GM23338 (cell line): ENCODE measurements around the gene AP3D1. TPM values are rescaled to one million over a fixed set of nuclear protein-coding genes. Genes with fewer than 3 reads are reported as not detected.

Experiments
- ATAC-seq: fragments of 200-7000 bp; cut with Tn5 transposase; 3 replicates; pipeline ENCODE4 v1.9.1; 2020
- DNase-seq: peaks from one replicate; pipeline ENCODE4 v3.0.0-alpha.2; 2015; ENCODE audit warnings: low spot score
- H2AFZ ChIP-seq: fragments of 200-600 bp; sonication (generic); 2 replicates; pipeline ENCODE4 v1.8.0; 2016; ENCODE audit warnings: antibody characterized with exemption, mild to moderate bottlenecking, moderate library complexity
- H3F3A ChIP-seq: fragments of 200-600 bp; sonication (generic); replicated peaks from 2 replicates; pipeline ENCODE4 v1.8.0; 2017; ENCODE audit warnings: antibody characterized with exemption, mixed run types, low read depth
- H3K27ac ChIP-seq: fragments of 200-600 bp; sonication (generic); 2 replicates; pipeline ENCODE4 v1.6.1; 2016; ENCODE audit warnings: low read depth
- H3K27me3 ChIP-seq: fragments of 200-600 bp; sonication (generic); 2 replicates; pipeline ENCODE4 v1.8.0; 2016; ENCODE audit warnings: mild to moderate bottlenecking, mixed run types, moderate library complexity; ENCODE audit not compliant: insufficient read depth
- H3K36me3 ChIP-seq: fragments of 200-600 bp; sonication (generic); 2 replicates; pipeline ENCODE4 v1.8.0; 2016; ENCODE audit warnings: mild to moderate bottlenecking; ENCODE audit not compliant: insufficient read depth
- H3K4me1 ChIP-seq: fragments of 200-600 bp; sonication (generic); 2 replicates; pipeline ENCODE4 v1.8.0; 2016; ENCODE audit warnings: mild to moderate bottlenecking, moderate library complexity; ENCODE audit not compliant: insufficient read depth
- H3K4me2 ChIP-seq: fragments of 200-600 bp; sonication (generic); 2 replicates; pipeline ENCODE4 v1.7.1; 2017; ENCODE audit warnings: mixed run types
- H3K4me3 ChIP-seq: fragments of 200-600 bp; sonication (generic); 2 replicates; pipeline ENCODE4 v1.6.1; 2016; ENCODE audit warnings: mixed run types
- H3K79me2 ChIP-seq: fragments of 200-600 bp; sonication (generic); replicated peaks from 2 replicates; pipeline ENCODE4 v1.8.0; 2017; ENCODE audit warnings: mild to moderate bottlenecking; ENCODE audit not compliant: insufficient read depth
- H3K9me2 ChIP-seq: fragments of 200-600 bp; sonication (generic); 2 replicates; pipeline ENCODE4 v1.8.0; 2017; ENCODE audit not compliant: insufficient read depth
- H4K20me1 ChIP-seq: fragments of 200-600 bp; sonication (generic); replicated peaks from 2 replicates; pipeline ENCODE4 v1.8.0; 2017; ENCODE audit warnings: mild to moderate bottlenecking; ENCODE audit not compliant: insufficient read depth
- H3K27ac Mint-ChIP-seq: 2 replicates; pipeline ENCODE4 v1.8.0; 2020; ENCODE audit warnings: inconsistent platforms, mild to moderate bottlenecking, moderate library complexity, mixed read lengths
- H3K27me3 Mint-ChIP-seq: 3 replicates; pipeline ENCODE4 v1.8.0; 2022; ENCODE audit warnings: low read depth, mild to moderate bottlenecking, moderate library complexity, mixed read lengths, inconsistent platforms; ENCODE audit not compliant: insufficient read depth, poor library complexity
- H3K36me3 Mint-ChIP-seq: 3 replicates; pipeline ENCODE4 v1.8.0; 2021; ENCODE audit warnings: low read depth, mild to moderate bottlenecking, inconsistent platforms, moderate library complexity, mixed read lengths
- H3K4me1 Mint-ChIP-seq: 3 replicates; pipeline ENCODE4 v1.8.0; 2020; ENCODE audit warnings: mild to moderate bottlenecking, inconsistent platforms, mixed read lengths
- H3K4me3 Mint-ChIP-seq: 3 replicates; pipeline ENCODE4 v1.8.0; 2021; ENCODE audit warnings: moderate library complexity, mild to moderate bottlenecking, inconsistent platforms, mixed read lengths
- H3K9me3 Mint-ChIP-seq: 3 replicates; pipeline ENCODE4 v1.8.0; 2020; ENCODE audit warnings: moderate library complexity, mild to moderate bottlenecking, inconsistent platforms, mixed read lengths
- CREB1 ChIP-seq: fragments of 250-450 bp; sonication (Bioruptor Pico); IDR thresholded peaks from 2 replicates; pipeline ENCODE4 v1.5.0; 2020; ENCODE audit warnings: low read depth, mild to moderate bottlenecking, moderate library complexity
- CTCF ChIP-seq, 2 experiments: fragments of 200-600 bp in 1 of 2; sonication (generic) in 1 of 2; conservative IDR thresholded peaks; 2 replicates each; pipeline versions ENCODE4 v1.5.1 to v1.6.1; 2016 to 2017; ENCODE audit warnings: antibody characterized with exemption in 2 of 2, low read depth in 2 of 2, mild to moderate bottlenecking in 2 of 2, moderate library complexity in 1 of 2
- EZH2 ChIP-seq: fragments of 200-600 bp; sonication (generic); IDR thresholded peaks from one replicate; pipeline ENCODE4 v1.8.0; 2017; ENCODE audit warnings: antibody characterized with exemption, mild to moderate bottlenecking, low read depth; ENCODE audit not compliant: unreplicated experiment
- EZH2phosphoT487 ChIP-seq: fragments of 200-600 bp; sonication (generic); IDR thresholded peaks from one replicate; pipeline ENCODE4 v1.8.1; 2018; ENCODE audit warnings: antibody characterized with exemption; ENCODE audit not compliant: unreplicated experiment
- JUNB ChIP-seq: IDR thresholded peaks from one replicate; pipeline ENCODE4 v1.6.1; 2016; ENCODE audit warnings: antibody characterized with exemption; ENCODE audit not compliant: unreplicated experiment
- NANOG ChIP-seq: IDR thresholded peaks from 2 replicates; pipeline ENCODE4 v1.6.1; 2016; ENCODE audit warnings: antibody characterized with exemption, borderline replicate concordance
- REST ChIP-seq: IDR thresholded peaks from one replicate; pipeline ENCODE4 v1.6.1; 2018; ENCODE audit warnings: antibody characterized with exemption; ENCODE audit not compliant: unreplicated experiment
- STAT1 ChIP-seq: IDR thresholded peaks from one replicate; pipeline ENCODE4 v1.6.1; 2016; ENCODE audit warnings: antibody characterized with exemption; ENCODE audit not compliant: unreplicated experiment
- ZNF114 ChIP-seq: fragments of 250-450 bp; sonication (Bioruptor Pico); IDR thresholded peaks from 2 replicates; pipeline ENCODE4 v1.5.0; 2020; ENCODE audit warnings: mild to moderate bottlenecking, moderate library complexity
- ZNF331 ChIP-seq: fragments of 250-450 bp; sonication (Bioruptor Pico); IDR thresholded peaks from 2 replicates; pipeline ENCODE4 v1.5.0; 2020; ENCODE audit warnings: low read depth, mild to moderate bottlenecking, moderate library complexity
- ZNF462 ChIP-seq: fragments of 250-450 bp; sonication (Bioruptor Pico); IDR thresholded peaks from 2 replicates; pipeline ENCODE4 v1.5.0; 2020; ENCODE audit warnings: mild to moderate bottlenecking, moderate library complexity
- polyA plus RNA-seq: library from polyadenylated mRNA; unstranded; fragments of >200 nt; fragmentation: Nextera tagmentation; extraction: Ambion mirVana; gene quantifications from 2 replicates; pipeline ENCODE4 v1.2.1, GENCODE V29; 2016
- total RNA-seq: library from RNA; depleted of rRNA; stranded (reverse); fragments of >200 nt; shearing (Covaris generic); gene quantifications from 2 replicates; pipeline ENCODE4 v1.2.3, GENCODE V29; 2014
- TF ChIP-seq, protein P1 (sequence below): IDR thresholded peaks from 2 replicates; pipeline ENCODE4 v1.6.1; 2016; ENCODE audit warnings: antibody characterized with exemption

Gene AP3D1
- total and polyA plus RNA-seq, 2 experiments from 2014 or later, result 101 to 236 TPM

- Mint-ChIP-seq H3K9me3 (no peaks in the 10 kb centered on the region), H3K4me1 (no peaks in the 10 kb centered on the region; the same call in 2 of the 3 replicates), H3K36me3 (peaks cover 53% of the 10 kb centered on the region), H3K4me3 (no peak overlapping the region), H3K27me3 (peaks cover 12% of the 10 kb centered on the region), H3K27ac (no peak overlapping the region)
- peaks cover 66% of the 10 kb centered on the region for H3K79me2 ChIP-seq
- H3K36me3 ChIP-seq, result peaks cover 21% of the 10 kb centered on the region; the same call in 1 of the 2 replicates
- H3K4me3 ChIP-seq, result no peak overlapping the region
- H3K27me3 ChIP-seq, result no peaks in the 10 kb centered on the region
- H3K4me1 ChIP-seq, result no peaks in the 10 kb centered on the region
- H2AFZ ChIP-seq, result no peak overlapping the region
- H3K9me2 ChIP-seq, result no peaks in the 10 kb centered on the region
- H3K27ac ChIP-seq, result no peak overlapping the region
- H3K4me2 ChIP-seq, result no peak overlapping the region
- H3F3A ChIP-seq, result peaks cover 8% of the 10 kb centered on the region; the same call in 1 of the 2 replicates
- ATAC-seq (peak; percentile 42), DNase-seq (no peak)
- H4K20me1 ChIP-seq, result peaks cover 29% of the 10 kb centered on the region
- TF ChIP-seq EZH2 (no peak), NANOG (no peak), REST (no peak), ZNF114 (CRISPR knock-in tag) (no peak), CREB1 (CRISPR knock-in tag) (no peak), STAT1 (no peak), CTCF (conservative IDR thresholded peaks at IDR 0.05; ENCODE audit: low read depth in 2 of 2) (no peak), JUNB (no peak), EZH2phosphoT487 (no peak), ZNF462 (CRISPR knock-in tag) (no peak), ZNF331 (CRISPR knock-in tag) (no peak)
- TF ChIP-seq, protein P1, sequence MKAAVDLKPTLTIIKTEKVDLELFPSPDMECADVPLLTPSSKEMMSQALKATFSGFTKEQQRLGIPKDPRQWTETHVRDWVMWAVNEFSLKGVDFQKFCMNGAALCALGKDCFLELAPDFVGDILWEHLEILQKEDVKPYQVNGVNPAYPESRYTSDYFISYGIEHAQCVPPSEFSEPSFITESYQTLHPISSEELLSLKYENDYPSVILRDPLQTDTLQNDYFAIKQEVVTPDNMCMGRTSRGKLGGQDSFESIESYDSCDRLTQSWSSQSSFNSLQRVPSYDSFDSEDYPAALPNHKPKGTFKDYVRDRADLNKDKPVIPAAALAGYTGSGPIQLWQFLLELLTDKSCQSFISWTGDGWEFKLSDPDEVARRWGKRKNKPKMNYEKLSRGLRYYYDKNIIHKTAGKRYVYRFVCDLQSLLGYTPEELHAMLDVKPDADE, result no peak
Observed at GRCh38 chr19:2136796-2137195, 14.6 kb downstream of the AP3D1 start.
